NCI-H748 treated with DMSO at 0.1 percent for 48 hours (cell line): ENCODE results near the gene GPR155.
"Not testable (repeated sequence)": the region's sequence is repeated elsewhere in the genome, so short reads cannot be mapped to it uniquely, and the experiment has no call there.

ENCODE experiments used
- DNase-seq: peaks from one replicate; lab custom pipeline; 2025; lab: John Stamatoyannopoulos, UW

Gene GPR155

GRCh38 chr2:174438146-174438886 lies 48.5 kb downstream of the GPR155 start:
- DNase-seq: no peak

GRCh38 chr2:174436351-174436750 lies 50.5 kb downstream of the GPR155 start:
- no peak for DNase-seq

GRCh38 chr2:174431902-174432301 lies 54.9 kb downstream of the GPR155 start:
- no peak for DNase-seq

GRCh38 chr2:174430066-174430465 lies 56.8 kb downstream of the GPR155 start:
- DNase-seq: no peak

GRCh38 chr2:174428214-174428613 lies 58.6 kb downstream of the GPR155 start:
- no peak for DNase-seq

- DNase-seq: no peak
Measured at GRCh38 chr2:174412256-174412655, 74.6 kb downstream of the GPR155 start.

GRCh38 chr2:174410039-174410438 lies 76.8 kb downstream of the GPR155 start:
- not testable (repeated sequence) for DNase-seq

- DNase-seq: no peak
Measured at GRCh38 chr2:174403628-174404027, 83.2 kb downstream of the GPR155 start.

- DNase-seq: no peak
Measured at GRCh38 chr2:174400853-174401252, 86.0 kb downstream of the GPR155 start.

GRCh38 chr2:174399171-174399570 lies 87.7 kb downstream of the GPR155 start:
- no peak for DNase-seq

- DNase-seq: no peak
Measured at GRCh38 chr2:174397773-174398172, 89.1 kb downstream of the GPR155 start.

- no peak for DNase-seq
Measured at GRCh38 chr2:174395969-174396630, 90.7 kb downstream of the GPR155 start.

GRCh38 chr2:174395284-174395968 lies 91.4 kb downstream of the GPR155 start, which contains the start of gene SCRN3:
Gene SCRN3 (plus strand): TSS chr2:174395730. CDS start chr2:174398284, 2,554 bp downstream.
- peak; percentile 96 for DNase-seq

GRCh38 chr2:174392706-174393105 lies 94.1 kb downstream of the GPR155 start:
- DNase-seq: no peak

- not testable (repeated sequence) for DNase-seq
Measured at GRCh38 chr2:174390303-174390702, 96.5 kb downstream of the GPR155 start.

GRCh38 chr2:174389542-174389941 lies 97.3 kb downstream of the GPR155 start:
- DNase-seq: no peak

- not testable (repeated sequence) for DNase-seq
Measured at GRCh38 chr2:174388706-174389105, 98.1 kb downstream of the GPR155 start.

GRCh38 chr2:174385201-174385600 lies 101.6 kb downstream of the GPR155 start:
- no peak for DNase-seq

- DNase-seq: no peak
Measured at GRCh38 chr2:174383796-174384195, 103.0 kb downstream of the GPR155 start.
